DND-41 (cell line): Measurements from ENCODE around the gene CEBPB.

Source experiments
- EZH2 ChIP-seq: IDR thresholded peaks from 3 replicates; pipeline ENCODE4 v1.6.1; 2012; ENCODE audit warnings: borderline replicate concordance, low read depth, mild to moderate bottlenecking, moderate library complexity, low read length, inconsistent platforms; ENCODE audit not compliant: severe bottlenecking
- TF ChIP-seq, protein P1 (sequence below): IDR thresholded peaks from 2 replicates; pipeline ENCODE4 v1.5.1; 2012; ENCODE audit warnings: borderline replicate concordance, low read length, moderate library complexity, mild to moderate bottlenecking; ENCODE audit not compliant: poor library complexity, severe bottlenecking; ENCODE audit errors: extremely low read depth

DNA sequence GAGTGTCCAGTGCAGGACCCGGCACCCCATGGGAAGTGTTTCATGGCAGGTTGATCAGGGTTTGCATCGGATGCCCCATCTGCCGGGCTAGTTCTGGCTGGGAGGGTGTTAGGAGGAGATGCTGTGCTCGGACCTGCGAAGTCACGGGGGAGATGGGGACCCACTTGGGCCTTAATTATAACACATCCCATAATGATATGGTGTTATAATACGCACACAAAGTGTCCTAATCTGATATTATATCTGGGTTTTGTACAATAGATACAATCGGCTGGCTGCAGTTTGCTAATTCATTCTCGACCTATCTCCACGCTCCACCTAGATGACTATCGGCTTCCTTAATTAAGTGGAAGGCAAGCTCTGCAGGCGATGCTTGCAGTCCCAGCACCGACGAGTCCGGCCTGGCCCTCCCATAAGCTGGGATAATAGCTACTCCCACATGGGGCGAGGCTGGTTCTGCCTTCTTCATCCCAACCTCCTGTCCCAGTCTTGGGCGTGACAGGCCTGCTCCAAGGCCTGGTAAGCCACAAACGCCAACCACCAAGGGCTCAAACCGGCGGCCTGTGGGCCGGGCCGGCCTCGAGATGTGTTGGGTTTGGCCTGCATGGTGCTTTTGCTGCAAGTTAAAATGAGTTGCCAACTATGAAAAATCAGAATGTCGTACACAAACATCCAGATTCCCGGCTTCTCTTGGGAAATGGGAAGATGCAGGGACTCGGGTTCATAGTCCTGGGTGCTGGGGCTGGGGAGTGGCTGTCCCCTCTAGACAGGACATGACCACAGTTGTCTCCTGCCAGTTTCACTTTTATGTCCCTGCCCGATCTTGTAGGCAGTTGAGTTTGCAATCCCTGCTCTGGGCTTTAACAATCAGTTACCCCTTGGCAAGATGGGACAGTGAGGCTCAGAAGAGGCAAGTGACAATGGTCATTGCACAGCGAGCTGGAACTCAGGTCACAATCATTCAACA lies 32.7 kb downstream of the CEBPB start:
- no peak for TF ChIP-seq EZH2
- TF ChIP-seq, protein P1, sequence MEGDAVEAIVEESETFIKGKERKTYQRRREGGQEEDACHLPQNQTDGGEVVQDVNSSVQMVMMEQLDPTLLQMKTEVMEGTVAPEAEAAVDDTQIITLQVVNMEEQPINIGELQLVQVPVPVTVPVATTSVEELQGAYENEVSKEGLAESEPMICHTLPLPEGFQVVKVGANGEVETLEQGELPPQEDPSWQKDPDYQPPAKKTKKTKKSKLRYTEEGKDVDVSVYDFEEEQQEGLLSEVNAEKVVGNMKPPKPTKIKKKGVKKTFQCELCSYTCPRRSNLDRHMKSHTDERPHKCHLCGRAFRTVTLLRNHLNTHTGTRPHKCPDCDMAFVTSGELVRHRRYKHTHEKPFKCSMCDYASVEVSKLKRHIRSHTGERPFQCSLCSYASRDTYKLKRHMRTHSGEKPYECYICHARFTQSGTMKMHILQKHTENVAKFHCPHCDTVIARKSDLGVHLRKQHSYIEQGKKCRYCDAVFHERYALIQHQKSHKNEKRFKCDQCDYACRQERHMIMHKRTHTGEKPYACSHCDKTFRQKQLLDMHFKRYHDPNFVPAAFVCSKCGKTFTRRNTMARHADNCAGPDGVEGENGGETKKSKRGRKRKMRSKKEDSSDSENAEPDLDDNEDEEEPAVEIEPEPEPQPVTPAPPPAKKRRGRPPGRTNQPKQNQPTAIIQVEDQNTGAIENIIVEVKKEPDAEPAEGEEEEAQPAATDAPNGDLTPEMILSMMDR, result no peak
